GM12878 (cell line): ENCODE data around the gene NPEPPS.
"Not testable (repeated sequence)": the region's sequence is repeated elsewhere in the genome, so short reads cannot be mapped to it uniquely, and the experiment has no call there.

ENCODE experiments used
- EED ChIP-seq: sonication (generic); IDR thresholded peaks from 2 replicates; pipeline ENCODE4 v1.6.1; 2016; ENCODE audit warnings: antibody characterized with exemption, low read depth
- TF ChIP-seq, protein P1 (sequence below): IDR thresholded peaks from 2 replicates; pipeline ENCODE4 v1.6.1; 2011; ENCODE audit warnings: low read depth, low read length, improper control_type of control experiment, borderline replicate concordance

DNA sequence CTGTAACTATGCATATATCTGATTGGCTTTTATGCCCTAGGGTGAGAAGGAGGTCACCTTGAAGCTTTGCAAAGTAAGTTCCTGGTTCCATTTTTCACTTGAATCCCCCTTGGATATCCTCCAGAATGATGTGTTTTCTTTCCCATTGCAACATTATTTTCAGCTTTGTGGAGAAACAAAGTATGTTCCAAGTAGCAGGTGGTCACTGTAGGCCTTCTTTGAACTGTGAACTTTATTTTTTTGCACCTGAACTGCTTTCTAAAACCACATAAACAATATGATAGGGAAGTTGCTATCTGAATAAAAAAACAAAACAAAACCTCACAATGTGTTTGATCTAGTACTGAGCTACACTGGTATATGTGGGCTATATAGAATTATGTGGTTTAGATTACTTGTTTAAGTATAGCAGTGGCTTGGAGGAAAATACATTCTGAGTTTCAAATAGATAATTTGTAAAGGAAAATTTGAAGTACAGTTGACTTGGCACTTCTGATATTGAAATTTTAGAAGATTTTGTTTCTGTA is 29.7 kb downstream of the NPEPPS start:
- TF ChIP-seq EED, result not testable (repeated sequence)
- TF ChIP-seq, protein P1, sequence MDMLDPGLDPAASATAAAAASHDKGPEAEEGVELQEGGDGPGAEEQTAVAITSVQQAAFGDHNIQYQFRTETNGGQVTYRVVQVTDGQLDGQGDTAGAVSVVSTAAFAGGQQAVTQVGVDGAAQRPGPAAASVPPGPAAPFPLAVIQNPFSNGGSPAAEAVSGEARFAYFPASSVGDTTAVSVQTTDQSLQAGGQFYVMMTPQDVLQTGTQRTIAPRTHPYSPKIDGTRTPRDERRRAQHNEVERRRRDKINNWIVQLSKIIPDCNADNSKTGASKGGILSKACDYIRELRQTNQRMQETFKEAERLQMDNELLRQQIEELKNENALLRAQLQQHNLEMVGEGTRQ, result not testable (repeated sequence)
